Nephron progenitor cell (in vitro differentiated cells): ENCODE data around the gene ADARB2.

Experiments used
- DNase-seq: peaks from one replicate; pipeline ENCODE4 v3.0.0; 2021
- H3K27ac Mint-ChIP-seq: 2 replicates; pipeline ENCODE4 v1.8.0; 2021; ENCODE audit warnings: mild to moderate bottlenecking, moderate library complexity, mixed read lengths
- H3K27me3 Mint-ChIP-seq: 2 replicates; pipeline ENCODE4 v1.8.0; 2021; ENCODE audit warnings: mild to moderate bottlenecking, low read depth, mixed read lengths; ENCODE audit not compliant: poor library complexity
- H3K36me3 Mint-ChIP-seq: 2 replicates; pipeline ENCODE4 v1.8.0; 2021; ENCODE audit warnings: low read depth, mixed read lengths
- H3K4me1 Mint-ChIP-seq: 2 replicates; pipeline ENCODE4 v1.8.0; 2021; ENCODE audit warnings: mixed read lengths
- H3K4me3 Mint-ChIP-seq: 2 replicates; pipeline ENCODE4 v1.8.0; 2021; ENCODE audit warnings: mild to moderate bottlenecking, moderate library complexity, mixed read lengths
- H3K9me3 Mint-ChIP-seq: 2 replicates; pipeline ENCODE4 v1.8.0; 2021; ENCODE audit warnings: mild to moderate bottlenecking, moderate library complexity, mixed read lengths
- CTCF ChIP-seq: fragments of 200-600 bp; sonication (generic); IDR thresholded peaks from 2 replicates; pipeline ENCODE4 v1.5.0; 2021; ENCODE audit warnings: antibody characterized with exemption

The ADARB2 gene

GRCh38 chr10:1604246-1604645, 133.1 kb downstream of the ADARB2 start:
- DNase-seq, result no peak

GRCh38 chr10:1603181-1603580, 134.1 kb downstream of the ADARB2 start:
- no peaks in the 10 kb centered on the region for H3K9me3 Mint-ChIP-seq
- no peaks in the 10 kb centered on the region for H3K36me3 Mint-ChIP-seq
- no peak for TF ChIP-seq CTCF
- DNase-seq, result no peak
- peaks cover 25% of the 10 kb centered on the region for H3K27me3 Mint-ChIP-seq
- H3K4me1 Mint-ChIP-seq, result peaks cover 47% of the 10 kb centered on the region
- H3K4me3 Mint-ChIP-seq, result no peak overlapping the region
- no peak overlapping the region for H3K27ac Mint-ChIP-seq

More at GRCh38 chr10:1604246-1604645, 133.1 kb downstream of the ADARB2 start:
- Mint-ChIP-seq H3K27me3 (peaks cover 31% of the 10 kb centered on the region), H3K9me3 (no peaks in the 10 kb centered on the region), H3K4me1 (peaks cover 58% of the 10 kb centered on the region), H3K36me3 (no peaks in the 10 kb centered on the region), H3K27ac (no peak overlapping the region), H3K4me3 (no peak overlapping the region)
- TF ChIP-seq CTCF, result no peak

- Mint-ChIP-seq H3K27me3 (peaks cover 21% of the 10 kb centered on the region), H3K27ac (no peak overlapping the region), H3K36me3 (no peaks in the 10 kb centered on the region), H3K9me3 (no peaks in the 10 kb centered on the region), H3K4me3 (no peak overlapping the region), H3K4me1 (peaks cover 36% of the 10 kb centered on the region)
- DNase-seq, result no peak
- no peak for TF ChIP-seq CTCF
Measured at GRCh38 chr10:1602037-1602484, 135.3 kb downstream of the ADARB2 start.

- Mint-ChIP-seq H3K27ac (no peak overlapping the region), H3K4me3 (no peak overlapping the region), H3K4me1 (peaks cover 30% of the 10 kb centered on the region), H3K36me3 (no peaks in the 10 kb centered on the region), H3K9me3 (no peaks in the 10 kb centered on the region), H3K27me3 (peaks cover 17% of the 10 kb centered on the region)
- TF ChIP-seq CTCF, result no peak
- no peak for DNase-seq
Measured at GRCh38 chr10:1601406-1601805, 135.9 kb downstream of the ADARB2 start.

- no peak for TF ChIP-seq CTCF
- H3K27me3 Mint-ChIP-seq, result peaks cover 18% of the 10 kb centered on the region
- no peak overlapping the region for H3K27ac Mint-ChIP-seq
- no peaks in the 10 kb centered on the region for H3K36me3 Mint-ChIP-seq
- H3K4me1 Mint-ChIP-seq, result peaks cover 27% of the 10 kb centered on the region
- DNase-seq, result no peak
- no peaks in the 10 kb centered on the region for H3K9me3 Mint-ChIP-seq
- no peak overlapping the region for H3K4me3 Mint-ChIP-seq
Measured at GRCh38 chr10:1600861-1601260, 136.5 kb downstream of the ADARB2 start.

- no peak for TF ChIP-seq CTCF
- Mint-ChIP-seq H3K4me1 (peaks cover 30% of the 10 kb centered on the region), H3K27ac (no peak overlapping the region), H3K4me3 (no peak overlapping the region), H3K9me3 (no peaks in the 10 kb centered on the region), H3K27me3 (peaks cover 17% of the 10 kb centered on the region), H3K36me3 (no peaks in the 10 kb centered on the region)
- no peak for DNase-seq
Measured at GRCh38 chr10:1598393-1599153, 138.8 kb downstream of the ADARB2 start.
